Measurements from ENCODE around the gene THRA. TPM values are rescaled to one million over a fixed set of nuclear protein-coding genes. Genes with fewer than 3 reads are reported as not detected.

Gene THRA
- total RNA-seq, 2 experiments from 2014 or later: 5.9 to 8.3 TPM

GRCh38 chr17:40113110-40113906 lies 50.5 kb downstream of the THRA start:
- peaks cover 44% of the 10 kb centered on the region for H3K4me1 Mint-ChIP-seq
- H3K27me3 Mint-ChIP-seq: no peaks in the 10 kb centered on the region
- no peaks in the 10 kb centered on the region for H3K9me3 Mint-ChIP-seq (ENCODE audit: low read depth)
- CTCF ChIA-PET: interaction anchor here (0.6 to 8.0 kb wide), 52 partner anchors 11 to 233 kb away, joined by 3 to 164 read pairs (median 5); partner anchors contain the start of genes CASC3, CSF3, MED24 and MSL1
- peak overlapping the region; percentile 81 for H3K27ac Mint-ChIP-seq
- DNase-seq (peak; percentile 97), ATAC-seq (peak; percentile 91)
- H3K36me3 Mint-ChIP-seq: no peaks in the 10 kb centered on the region
- H3K4me3 Mint-ChIP-seq: peak overlapping the region; percentile 81

GRCh38 chr17:40113907-40114245 lies 51.1 kb downstream of the THRA start:
- Mint-ChIP-seq H3K36me3 (no peaks in the 10 kb centered on the region), H3K4me3 (peak overlapping the region; percentile 81), H3K4me1 (peaks cover 41% of the 10 kb centered on the region), H3K27ac (peak overlapping the region; percentile 81), H3K9me3 (ENCODE audit: low read depth) (no peaks in the 10 kb centered on the region), H3K27me3 (no peaks in the 10 kb centered on the region)
- CTCF ChIA-PET: interaction anchor here (0.8 to 8.0 kb wide), 31 partner anchors 10 to 232 kb away, joined by 3 to 164 read pairs (median 8); partner anchors contain the start of genes CASC3, CSF3, MED24 and MSL1
- ATAC-seq (no peak), DNase-seq (no peak)

GRCh38 chr17:40115101-40115436 lies 52.3 kb downstream of the THRA start:
- Mint-ChIP-seq H3K27ac (no peak overlapping the region), H3K4me1 (peaks cover 36% of the 10 kb centered on the region), H3K9me3 (ENCODE audit: low read depth) (no peaks in the 10 kb centered on the region), H3K27me3 (no peaks in the 10 kb centered on the region), H3K36me3 (no peaks in the 10 kb centered on the region), H3K4me3 (no peak overlapping the region)
- ATAC-seq: no peak
- DNase-seq: no peak
- CTCF ChIA-PET: interaction anchor here (1.0 to 8.0 kb wide), 7 partner anchors 9 to 169 kb away, joined by 4 to 164 read pairs (median 75); partner anchors contain the start of genes MSL1 and NR1D1

- DNase-seq: peak; percentile 86
Observed at GRCh38 chr17:40121181-40122135, 58.7 kb downstream of the THRA start, which contains the start of gene MSL1. Gene MSL1, plus strand, starts transcription at chr17:40121971. Its CDS starts 642 bp downstream, at chr17:40122613.

GRCh38 chr17:40122136-40122998 lies 59.6 kb downstream of the THRA start:
- Mint-ChIP-seq H3K36me3 (peaks cover 24% of the 10 kb centered on the region), H3K9me3 (ENCODE audit: low read depth) (no peaks in the 10 kb centered on the region), H3K4me3 (peak overlapping the region; percentile 74), H3K27ac (no peak overlapping the region), H3K4me1 (peaks cover 30% of the 10 kb centered on the region), H3K27me3 (no peaks in the 10 kb centered on the region)
- CTCF ChIA-PET: interaction anchor here (0.5 to 5.2 kb wide), 12 partner anchors 9 to 142 kb away, joined by 3 to 75 read pairs (median 9); partner anchors contain the start of genes CASC3, PSMD3 and WIPF2
- ATAC-seq (peak; percentile 51), DNase-seq (peak; percentile 53)

More at GRCh38 chr17:40121181-40122135, 58.7 kb downstream of the THRA start, which contains the start of gene MSL1:
- CTCF ChIA-PET: interaction anchor here (0.7 to 5.2 kb wide), 8 partner anchors 8 to 382 kb away, joined by 3 to 75 read pairs (median 10); partner anchors contain the start of gene CASC3
- Mint-ChIP-seq H3K4me3 (peak within 1 kb of the TSS; percentile 74), H3K27ac (peak within 1 kb of the TSS; percentile 74), H3K27me3 (no peaks in the 10 kb centered on the region), H3K36me3 (peaks cover 19% of the 10 kb centered on the region), H3K4me1 (peaks cover 30% of the 10 kb centered on the region), H3K9me3 (ENCODE audit: low read depth) (no peaks in the 10 kb centered on the region)
- peak; percentile 73 for ATAC-seq

- Mint-ChIP-seq H3K9me3 (ENCODE audit: low read depth) (no peaks in the 10 kb centered on the region), H3K36me3 (peaks cover 29% of the 10 kb centered on the region), H3K27me3 (no peaks in the 10 kb centered on the region), H3K27ac (peak overlapping the region; percentile 88), H3K4me1 (peaks cover 30% of the 10 kb centered on the region), H3K4me3 (peak overlapping the region; percentile 93)
- CTCF ChIA-PET: interaction anchor here (0.5 to 5.2 kb wide), 19 partner anchors 10 to 143 kb away, joined by 3 to 75 read pairs (median 6); partner anchors contain the start of genes CASC3, PSMD3 and WIPF2
- ATAC-seq: peak; percentile 27
- peak; percentile 68 for DNase-seq
Observed at GRCh38 chr17:40122999-40123810, 60.4 kb downstream of the THRA start.

- H3K4me1 Mint-ChIP-seq: peaks cover 30% of the 10 kb centered on the region
- no peak for DNase-seq
- peak overlapping the region; percentile 88 for H3K27ac Mint-ChIP-seq
- H3K4me3 Mint-ChIP-seq: peak overlapping the region; percentile 93
- ATAC-seq: no peak
- CTCF ChIA-PET: interaction anchor here (0.6 to 5.2 kb wide), 19 partner anchors 10 to 143 kb away, joined by 3 to 75 read pairs (median 6); partner anchors contain the start of genes CASC3, PSMD3 and WIPF2
- peaks cover 29% of the 10 kb centered on the region for H3K36me3 Mint-ChIP-seq
- H3K27me3 Mint-ChIP-seq: no peaks in the 10 kb centered on the region
- H3K9me3 Mint-ChIP-seq (ENCODE audit: low read depth): no peaks in the 10 kb centered on the region
Observed at GRCh38 chr17:40123811-40124114, 61.0 kb downstream of the THRA start.

GRCh38 chr17:40124279-40125141 lies 61.7 kb downstream of the THRA start:
- no peak for ATAC-seq
- Mint-ChIP-seq H3K27ac (peak overlapping the region; percentile 88), H3K4me1 (peaks cover 30% of the 10 kb centered on the region), H3K27me3 (no peaks in the 10 kb centered on the region), H3K9me3 (ENCODE audit: low read depth) (no peaks in the 10 kb centered on the region), H3K36me3 (peaks cover 34% of the 10 kb centered on the region), H3K4me3 (peak overlapping the region; percentile 93)
- DNase-seq: no peak
- CTCF ChIA-PET: interaction anchor here (0.6 to 5.2 kb wide), 16 partner anchors 9 to 144 kb away, joined by 3 to 75 read pairs (median 6); partner anchors contain the start of genes CASC3 and PSMD3

- Mint-ChIP-seq H3K27me3 (no peaks in the 10 kb centered on the region), H3K27ac (no peak overlapping the region), H3K9me3 (ENCODE audit: low read depth) (no peaks in the 10 kb centered on the region), H3K4me1 (peaks cover 15% of the 10 kb centered on the region), H3K4me3 (no peak overlapping the region), H3K36me3 (peaks cover 73% of the 10 kb centered on the region)
- DNase-seq: no peak
- no peak for ATAC-seq
- CTCF ChIA-PET: interaction anchor here (0.5 to 1.7 kb wide), 6 partner anchors 16 to 121 kb away, joined by 3 to 6 read pairs (median 3); no protein-coding TSS in a partner anchor
Observed at GRCh38 chr17:40129498-40129897, 66.7 kb downstream of the THRA start.

- H3K4me3 Mint-ChIP-seq: no peak overlapping the region
- no peaks in the 10 kb centered on the region for H3K27me3 Mint-ChIP-seq
- H3K9me3 Mint-ChIP-seq (ENCODE audit: low read depth): no peaks in the 10 kb centered on the region
- ATAC-seq (no peak), DNase-seq (no peak)
- H3K27ac Mint-ChIP-seq: no peak overlapping the region
- peaks cover 8% of the 10 kb centered on the region for H3K4me1 Mint-ChIP-seq
- CTCF ChIA-PET: interaction anchor here (1.1 kb wide), 2 partner anchors 19 to 104 kb away, joined by 3 read pairs; no protein-coding TSS in a partner anchor
- peaks cover 77% of the 10 kb centered on the region for H3K36me3 Mint-ChIP-seq
Observed at GRCh38 chr17:40130352-40131042, 67.7 kb downstream of the THRA start.

All from activated CD8-positive, alpha-beta memory T cell treated with anti-CD3 and anti-CD28 coated beads, Interleukin-2, amount 10 ng/mL, durations not matched to agents 7 days and 5 days (primary cell).